GM19238 (cell line): ENCODE data around the gene PPP1R3D.
"Not testable (repeated sequence)": the region's sequence is repeated elsewhere in the genome, so short reads cannot be mapped to it uniquely, and the experiment has no call there.

Experiments used
- DNase-seq: peaks from one replicate; pipeline ENCODE4 v3.0.0; 2011; ENCODE audit warnings: low spot score; ENCODE audit not compliant: insufficient read length

The PPP1R3D gene

GRCh38 chr20:59925359-59925758 lies 14.7 kb downstream of the PPP1R3D start:
- DNase-seq: no peak

- DNase-seq: no peak
Observed at GRCh38 chr20:59923514-59923913, 16.6 kb downstream of the PPP1R3D start.

DNA sequence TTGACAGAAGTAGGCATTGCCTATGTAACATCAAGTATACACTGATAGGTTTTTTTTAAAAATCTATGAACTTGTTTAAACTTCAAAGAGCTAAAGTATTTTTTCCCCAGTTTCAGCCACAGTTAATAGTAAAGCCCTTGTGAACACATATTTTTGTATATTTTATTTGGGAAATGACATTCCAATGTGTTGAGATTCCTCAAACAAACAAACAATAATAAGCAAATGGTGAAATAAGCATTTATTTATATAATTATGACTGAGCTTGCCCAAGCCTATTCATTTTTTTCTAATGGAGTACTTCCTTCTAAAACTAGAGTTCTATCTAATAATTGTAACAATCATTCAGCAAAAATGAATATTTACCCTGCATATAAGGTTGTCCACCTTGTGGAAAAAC lies 19.2 kb downstream of the PPP1R3D start:
- DNase-seq: no peak

DNA sequence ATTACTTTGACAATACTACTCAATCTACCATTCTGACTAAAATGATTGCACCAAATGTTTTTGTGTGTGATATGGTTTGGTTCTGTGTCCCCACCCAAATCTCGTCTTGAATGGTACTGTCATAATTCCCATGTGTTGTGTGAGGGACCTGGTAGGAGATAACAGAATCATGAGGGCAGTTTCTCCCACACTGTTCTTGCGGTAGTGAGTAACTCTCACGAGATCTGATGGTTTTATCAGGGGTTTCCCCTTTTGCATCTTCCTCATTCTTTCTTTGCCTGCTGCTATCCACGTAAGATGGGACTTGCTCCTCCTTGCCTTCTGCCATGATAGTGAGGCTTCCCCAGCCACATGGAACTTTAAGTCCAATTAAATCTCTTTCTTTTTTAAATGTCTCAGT lies 27.5 kb downstream of the PPP1R3D start:
- DNase-seq: no peak

- no peak for DNase-seq
Observed at GRCh38 chr20:59911041-59911440, 29.1 kb downstream of the PPP1R3D start.

- DNase-seq: no peak
Observed at GRCh38 chr20:59908855-59909254, 31.2 kb downstream of the PPP1R3D start.

GRCh38 chr20:59903621-59904020 lies 36.5 kb downstream of the PPP1R3D start:
- no peak for DNase-seq

DNA sequence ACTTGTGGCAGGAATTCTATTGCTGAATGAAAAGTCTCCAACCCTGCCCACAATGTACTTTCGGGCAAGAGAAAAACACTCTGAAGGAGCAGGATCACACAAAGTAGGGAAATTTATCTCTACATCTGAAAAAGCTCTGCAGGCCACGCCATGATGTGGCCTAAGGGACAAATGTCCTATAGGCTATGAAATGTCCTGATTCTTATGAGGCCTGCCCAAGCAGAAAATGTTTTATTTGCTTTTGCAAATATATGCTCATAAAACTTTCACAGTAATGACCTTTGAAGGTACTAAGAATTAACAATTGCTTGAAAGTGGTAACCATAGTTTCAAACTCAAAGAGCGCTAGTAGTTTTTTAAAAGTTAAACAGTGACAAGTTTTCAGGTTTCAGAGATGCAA lies 37.6 kb downstream of the PPP1R3D start:
- DNase-seq: no peak

- DNase-seq: no peak
Observed at GRCh38 chr20:59895908-59896307, 44.2 kb downstream of the PPP1R3D start.

- no peak for DNase-seq
Observed at GRCh38 chr20:59891581-59891980, 48.5 kb downstream of the PPP1R3D start.

DNA sequence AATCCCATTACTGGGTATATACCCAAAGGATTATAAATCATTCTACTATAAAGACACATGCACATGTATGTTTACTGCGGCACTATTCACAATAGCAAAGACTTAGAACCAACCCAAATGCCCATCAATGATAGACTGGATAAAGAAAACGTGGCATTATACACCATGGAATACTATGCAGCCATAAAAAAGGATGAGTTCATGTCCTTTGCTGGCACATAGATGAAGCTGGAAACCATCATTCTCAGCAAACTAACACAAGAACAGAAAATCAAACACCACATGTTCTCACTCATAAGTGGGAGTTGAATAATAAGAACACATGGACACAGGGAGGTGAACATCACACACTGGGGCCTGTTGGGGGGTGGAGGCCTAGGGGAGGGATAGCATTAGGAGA lies 50.1 kb downstream of the PPP1R3D start:
- DNase-seq: not testable (repeated sequence)

GRCh38 chr20:59888050-59888449 lies 52.1 kb downstream of the PPP1R3D start:
- DNase-seq: no peak
